GM18520 (cell line): ENCODE results near the gene E2F6.

Experiments used
- ATAC-seq: cut with Tn5 transposase; IDR thresholded peaks from one replicate; pipeline ENCODE4 v1.9.1; 2021; ENCODE audit not compliant: unreplicated experiment

E2F6 gene

DNA sequence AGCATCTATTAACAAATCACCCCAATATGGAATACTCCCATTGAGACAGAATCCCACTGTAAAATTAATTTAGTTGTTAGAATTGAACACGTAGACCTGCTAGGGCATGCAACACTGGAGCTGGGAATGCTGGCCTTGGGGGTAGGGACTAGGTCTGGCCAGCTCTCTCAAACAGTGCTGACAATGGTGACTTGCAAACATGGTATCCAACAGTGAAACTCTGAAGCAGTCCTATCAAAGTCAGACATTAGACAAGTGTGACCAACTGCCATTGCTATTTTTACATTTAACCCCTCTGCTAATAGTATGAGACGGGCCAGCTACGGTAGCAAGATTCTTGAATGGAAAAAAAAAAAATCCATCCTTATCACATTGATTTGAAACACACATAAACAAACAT is 7.2 kb downstream of the E2F6 start:
- ATAC-seq: no peak

DNA sequence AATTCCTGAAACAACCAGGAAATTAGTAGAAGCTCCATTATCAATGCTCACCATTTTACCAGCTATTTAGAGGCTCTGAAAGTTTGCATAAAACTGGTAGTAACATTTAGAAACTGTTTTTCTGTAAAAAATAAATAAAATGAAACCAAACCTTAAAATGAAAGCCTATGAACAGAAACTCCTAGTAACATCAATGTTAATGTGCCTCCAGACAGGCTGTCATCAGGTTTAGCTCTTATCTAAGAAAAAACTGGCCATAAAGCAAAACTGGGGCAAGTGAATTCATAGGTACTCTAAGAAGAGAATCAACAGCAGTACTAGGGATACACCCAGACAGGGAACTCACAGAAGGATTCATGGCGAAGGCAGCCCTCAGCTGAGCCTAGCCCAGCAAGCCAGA is 8.0 kb downstream of the E2F6 start:
- no peak for ATAC-seq

DNA sequence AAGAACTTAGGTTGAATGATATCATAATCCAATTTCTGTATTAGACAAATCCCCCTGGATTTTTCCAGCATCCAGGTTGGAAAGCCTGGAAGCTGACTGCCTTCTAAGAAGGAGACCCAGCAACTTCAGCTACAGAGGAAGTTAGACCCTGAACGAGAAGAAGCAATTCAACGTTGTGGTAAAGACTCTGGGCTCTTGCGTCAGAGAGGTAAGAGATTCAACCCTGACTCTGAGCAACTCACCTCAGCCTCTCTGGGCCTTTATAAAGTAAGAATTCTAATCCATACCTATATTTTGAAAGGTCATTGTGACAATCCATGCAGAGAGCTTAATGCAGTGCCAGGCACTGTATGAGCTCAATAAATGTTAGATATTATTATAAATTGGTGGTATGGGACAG is 9.7 kb downstream of the E2F6 start:
- no peak for ATAC-seq

GRCh38 chr2:11454824-11455223 is 11.1 kb downstream of the E2F6 start:
- no peak for ATAC-seq

DNA sequence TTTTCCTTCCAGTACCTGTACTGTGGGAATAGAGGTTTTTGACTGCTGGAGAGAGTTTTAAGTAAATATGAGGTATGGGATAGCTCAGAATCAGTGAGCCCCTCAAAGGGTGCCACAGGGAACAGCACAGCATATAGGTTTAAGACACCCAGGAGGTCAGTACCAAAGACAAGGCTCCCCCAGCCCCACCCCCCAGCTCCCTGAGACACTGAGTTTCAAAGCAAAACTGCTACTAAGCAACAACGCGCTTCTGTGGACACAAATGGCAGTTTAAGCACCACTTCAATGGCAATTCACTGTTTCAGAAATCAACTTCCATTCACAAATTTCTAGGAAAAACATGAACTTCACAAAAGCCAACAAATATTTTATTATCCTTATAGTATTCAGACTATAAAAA is 15.2 kb downstream of the E2F6 start:
- no peak for ATAC-seq

- ATAC-seq: no peak
These were observed 19.2 kb downstream of the E2F6 start for GRCh38 chr2:11446733-11447248.

DNA sequence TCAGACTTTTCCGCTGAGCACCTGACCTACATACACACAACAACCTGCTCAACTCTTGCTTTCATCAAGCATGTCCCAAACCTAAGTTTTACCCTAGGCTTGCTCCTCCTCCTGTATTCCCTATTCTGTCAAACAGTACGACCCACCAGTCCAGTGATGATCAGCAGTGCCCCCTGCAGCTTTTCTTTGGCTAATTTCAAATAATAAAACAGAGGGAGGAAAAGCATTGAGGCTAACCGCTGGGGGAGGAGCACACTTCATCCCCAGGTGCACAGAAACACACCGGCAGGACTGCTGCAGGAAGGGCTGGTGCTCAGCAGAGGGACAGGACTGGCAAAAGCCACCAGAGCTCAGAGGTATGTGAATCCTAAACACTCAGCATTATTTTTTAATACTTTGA is 21.2 kb downstream of the E2F6 start:
- ATAC-seq: no peak

DNA sequence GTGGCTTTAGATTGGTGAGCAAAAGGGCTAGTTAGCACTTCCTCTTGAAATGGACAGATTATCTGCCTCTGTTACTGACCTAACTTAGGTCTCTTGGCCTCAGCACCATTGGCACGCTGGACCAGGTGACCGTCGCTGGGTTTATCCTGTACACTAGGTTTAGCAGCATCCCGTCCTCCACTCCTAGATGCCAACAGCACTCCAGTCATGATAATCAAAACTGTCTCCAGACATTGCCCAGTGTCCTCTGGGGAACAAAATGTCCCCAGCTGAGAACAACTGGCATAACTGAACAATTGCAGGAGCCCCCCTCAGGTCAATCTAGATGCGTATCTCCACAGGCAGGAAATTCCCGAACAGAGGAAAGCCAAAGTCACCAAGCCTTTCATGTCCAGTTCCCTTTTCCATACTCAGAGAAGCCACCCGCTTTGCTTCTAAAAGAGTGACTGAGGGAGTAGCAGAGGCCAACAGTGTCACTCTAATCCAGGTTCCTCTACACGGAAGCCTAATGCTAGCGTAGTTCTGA is 27.3 kb downstream of the E2F6 start:
- ATAC-seq: no peak

- ATAC-seq: no peak
These were observed 28.4 kb downstream of the E2F6 start for GRCh38 chr2:11437602-11438001.

- no peak for ATAC-seq
These were observed 30.9 kb downstream of the E2F6 start for GRCh38 chr2:11435036-11435435.

- ATAC-seq: no peak
These were observed 31.5 kb downstream of the E2F6 start for GRCh38 chr2:11434443-11434842.

DNA sequence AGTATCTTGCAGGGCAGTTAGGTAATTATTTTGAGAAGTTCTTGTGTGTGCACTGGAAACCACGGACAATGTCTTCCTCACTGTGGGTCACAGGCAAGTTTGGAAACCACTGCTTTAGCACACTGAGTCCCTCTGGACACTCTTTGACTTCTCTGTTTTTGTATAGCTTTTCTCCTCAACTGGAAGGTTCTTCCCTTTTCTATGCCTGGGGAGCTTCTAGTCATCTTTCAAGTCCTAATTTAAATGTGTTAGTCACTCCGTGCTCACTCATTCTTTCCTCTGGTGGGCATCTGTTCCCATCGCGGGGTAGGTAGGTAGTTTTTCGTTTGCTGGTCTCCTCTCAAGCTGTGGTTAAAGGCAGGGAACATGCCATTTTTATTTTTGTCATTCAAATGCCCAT is 32.1 kb downstream of the E2F6 start:
- no peak for ATAC-seq

DNA sequence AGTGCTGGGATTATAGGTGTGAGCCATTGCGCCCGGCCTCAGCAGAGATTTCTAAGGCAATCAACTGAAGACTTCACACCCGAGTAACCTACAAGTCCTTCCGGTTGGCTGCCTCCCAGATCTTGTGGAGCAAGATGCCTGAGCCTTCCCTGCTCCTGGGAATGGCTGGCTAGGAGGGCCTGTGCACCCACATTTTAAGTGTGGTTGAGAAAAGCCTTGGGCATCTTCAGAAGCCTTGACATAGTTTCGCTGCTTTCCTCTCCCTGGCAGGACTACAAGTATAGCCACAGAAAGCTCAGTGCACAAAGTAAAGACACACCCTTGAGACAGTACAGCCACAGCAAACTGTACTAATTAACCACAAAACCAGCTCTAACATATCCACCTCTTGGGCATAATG is 35.2 kb downstream of the E2F6 start:
- no peak for ATAC-seq

DNA sequence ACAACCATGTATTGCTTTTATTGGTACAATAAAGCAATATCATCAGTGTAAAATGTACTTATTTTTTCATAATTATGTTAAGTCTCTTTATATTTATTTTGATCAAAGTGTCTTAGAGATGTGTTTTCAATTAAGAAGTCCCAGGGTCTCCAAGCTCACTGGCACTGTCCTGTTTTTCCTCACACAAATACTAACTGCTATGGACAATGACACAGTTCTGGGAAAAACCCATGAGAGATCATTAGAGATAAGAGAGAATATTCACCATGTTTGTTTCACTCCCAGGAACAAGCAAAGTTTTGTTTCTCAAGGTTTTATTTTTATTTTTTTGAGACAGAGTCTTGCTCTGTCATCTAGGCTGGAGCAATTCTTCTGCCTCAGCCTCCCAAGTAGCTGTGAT is 38.7 kb downstream of the E2F6 start:
- ATAC-seq: no peak

DNA sequence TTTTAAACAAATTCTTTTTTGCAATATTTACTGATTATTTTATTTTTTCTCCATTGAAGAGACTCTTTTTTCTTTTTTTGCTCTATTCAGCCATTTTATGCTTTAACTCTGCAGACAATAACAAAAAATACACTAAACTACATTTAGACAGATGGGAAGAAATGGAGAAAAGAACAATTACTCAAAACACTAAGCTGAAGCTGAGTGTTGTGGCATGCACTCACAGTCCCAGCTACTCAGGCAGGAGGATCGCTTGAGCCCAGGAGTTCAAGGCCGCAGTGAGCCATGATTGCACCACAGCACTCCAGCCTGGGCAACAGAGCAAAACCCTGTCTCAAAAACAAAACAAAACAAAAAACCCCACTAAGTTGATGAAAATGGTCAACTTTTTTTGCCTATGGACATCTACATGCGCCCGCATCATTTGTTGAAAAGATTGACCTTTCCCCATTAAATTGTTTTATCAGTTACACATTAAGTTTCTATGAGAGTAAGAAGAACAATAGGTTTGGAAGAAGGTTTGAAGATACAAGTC is 43.0 kb downstream of the E2F6 start:
- ATAC-seq: no peak

DNA sequence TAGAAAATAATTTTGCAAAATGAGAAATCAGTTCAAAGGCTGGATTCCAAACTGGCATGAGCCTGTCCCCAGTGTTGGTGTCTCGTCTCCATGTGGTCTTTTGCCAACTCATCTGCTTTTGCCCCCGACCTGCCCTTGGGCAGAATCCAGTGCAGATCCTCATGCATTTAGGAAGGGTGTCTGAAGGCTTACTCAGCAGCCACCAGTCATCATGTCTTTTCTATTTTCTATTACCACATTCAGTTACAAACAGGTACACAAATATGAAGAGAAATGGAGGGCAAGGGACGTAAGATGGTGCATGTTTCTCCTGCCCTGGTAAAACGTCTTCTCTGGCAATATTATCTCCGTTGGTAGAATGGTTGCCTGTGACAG is 43.5 kb downstream of the E2F6 start:
- ATAC-seq: no peak

DNA sequence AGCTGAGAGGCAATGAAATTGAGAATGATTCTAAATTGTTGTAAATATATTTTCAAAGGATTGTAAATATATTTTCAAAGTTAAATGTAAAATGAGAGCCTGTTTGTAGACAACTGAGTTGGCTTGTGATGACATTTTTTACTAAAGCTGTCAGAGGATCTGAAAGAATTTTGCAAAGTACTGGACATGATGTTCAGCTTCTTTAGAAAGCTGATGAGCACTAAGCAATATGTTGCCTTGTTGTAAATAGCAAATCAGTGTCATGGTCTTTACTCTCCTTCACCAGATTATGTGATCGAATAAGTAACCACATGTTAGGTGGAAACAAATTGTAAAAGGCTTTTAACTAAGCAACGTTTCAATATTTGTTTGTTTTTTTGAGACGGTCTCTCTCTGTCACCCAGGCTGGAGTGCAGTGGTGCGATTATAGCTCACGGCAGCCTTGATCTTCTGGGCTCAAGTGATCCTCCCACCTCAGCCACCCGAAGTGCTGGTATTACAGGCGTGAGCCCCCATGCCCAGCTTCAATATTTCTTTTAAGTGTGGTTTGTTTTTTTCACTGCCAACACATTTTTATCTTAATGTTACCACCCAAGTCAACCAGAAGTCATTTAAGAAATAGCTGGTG is 44.0 kb downstream of the E2F6 start:
- no peak for ATAC-seq

- no peak for ATAC-seq
These were observed 45.3 kb downstream of the E2F6 start for GRCh38 chr2:11420671-11421070.

DNA sequence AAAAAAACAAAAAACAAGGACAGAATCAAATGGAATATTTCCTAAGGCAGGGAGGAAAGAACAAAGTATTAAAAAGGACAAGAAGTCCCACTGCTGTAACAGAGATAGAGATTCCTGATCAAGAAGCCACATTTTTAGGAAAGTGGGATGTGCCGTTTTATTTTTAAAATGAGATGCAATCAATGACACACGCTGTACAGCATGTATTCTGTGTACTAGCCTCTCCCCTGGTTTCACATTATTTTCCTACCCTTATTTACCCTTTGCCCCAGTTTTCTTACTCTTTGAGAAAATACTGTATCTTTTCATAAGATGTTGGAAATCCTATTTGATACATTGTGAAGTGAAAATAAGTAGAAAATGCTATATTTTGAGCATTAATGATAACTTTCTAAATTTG is 45.8 kb downstream of the E2F6 start:
- no peak for ATAC-seq

DNA sequence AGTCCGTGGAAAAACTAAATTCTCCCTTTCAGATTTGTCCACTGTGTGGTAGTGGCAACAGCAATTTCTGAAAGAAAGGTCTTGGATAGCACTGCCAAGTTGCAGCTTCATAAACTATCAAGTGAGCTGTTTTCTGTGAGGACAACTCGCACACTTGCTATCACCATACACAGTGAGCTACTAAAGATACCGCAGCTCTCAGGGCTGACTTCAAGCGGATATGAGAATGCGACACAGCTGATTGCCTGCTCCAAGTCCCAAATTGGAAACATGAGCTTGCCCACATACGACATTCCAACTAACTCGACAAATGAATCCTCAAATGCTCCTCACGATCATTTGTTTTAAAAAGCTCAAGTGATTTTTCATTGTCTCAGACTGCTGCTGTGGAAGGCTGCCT is 46.2 kb downstream of the E2F6 start:
- no peak for ATAC-seq

DNA sequence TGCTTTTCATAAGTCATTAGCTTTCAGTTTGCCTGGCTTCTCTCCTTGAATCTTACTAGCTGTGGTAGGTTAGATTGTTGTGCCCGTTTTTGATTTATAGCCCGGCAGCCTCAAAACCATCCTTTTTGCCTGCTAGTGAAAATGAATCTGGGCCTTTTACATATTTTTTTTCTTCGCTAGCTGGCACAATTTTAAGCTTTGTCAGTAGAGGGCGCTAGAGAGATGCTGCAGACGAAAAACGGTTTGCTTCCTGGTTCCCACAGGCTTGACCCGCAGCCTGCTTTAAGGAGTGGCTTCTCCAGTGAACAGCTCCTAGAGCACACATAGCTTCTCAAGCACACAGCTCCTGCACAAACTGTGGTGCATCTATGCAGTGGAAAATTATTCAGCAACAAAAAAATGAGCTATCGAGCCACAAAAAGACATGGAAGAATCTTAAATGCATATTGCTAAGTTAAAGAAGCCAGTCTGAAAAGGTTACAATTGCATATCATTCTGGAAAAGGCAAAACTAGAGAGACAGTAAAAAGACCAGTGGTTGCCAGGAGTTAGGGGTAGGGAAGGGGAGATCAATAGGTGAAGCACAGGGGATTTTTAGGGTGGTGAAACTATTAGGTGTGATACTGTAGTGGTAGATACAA is 47.9 kb downstream of the E2F6 start:
- no peak for ATAC-seq

DNA sequence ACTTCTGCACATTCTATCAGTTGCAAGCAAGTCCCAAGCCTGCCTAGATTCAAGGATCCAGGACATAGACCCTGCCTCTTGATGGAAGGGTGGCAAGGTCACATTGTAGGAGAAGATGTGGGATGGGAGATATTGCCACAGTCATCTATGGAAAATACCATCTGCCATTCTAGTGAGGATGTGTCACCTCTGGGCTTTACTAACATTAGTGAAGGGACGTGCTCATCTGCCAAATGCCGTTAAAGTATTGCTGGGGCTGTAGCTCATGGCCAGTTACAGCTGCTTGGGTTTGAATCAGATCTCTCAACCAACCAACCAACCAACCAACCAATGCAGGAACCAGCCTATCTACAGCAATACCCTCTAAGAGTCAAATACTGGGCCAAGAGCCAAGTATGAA is 49.0 kb downstream of the E2F6 start:
- no peak for ATAC-seq

DNA sequence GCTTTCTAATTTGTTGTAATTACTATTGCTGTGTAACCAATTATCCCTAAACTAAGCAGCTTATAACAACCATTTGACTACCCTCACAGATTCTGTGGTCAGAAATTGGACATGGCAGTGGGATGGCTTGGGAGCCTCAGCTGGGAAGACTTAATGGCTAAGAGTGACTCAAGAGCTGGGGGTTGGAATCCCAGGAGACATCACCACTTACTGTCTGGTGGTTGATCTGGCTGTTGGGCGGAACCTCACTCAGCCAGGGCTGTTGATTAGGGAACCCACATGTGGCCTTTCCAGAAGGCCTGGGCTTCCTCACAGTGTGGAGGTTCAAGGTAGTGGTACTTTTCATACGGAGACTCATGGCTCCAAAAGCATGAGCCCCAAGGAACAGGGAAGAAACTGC is 49.8 kb downstream of the E2F6 start:
- no peak for ATAC-seq
